ENCODE measurements around the gene PLK1. TPM values are rescaled to one million over a fixed set of nuclear protein-coding genes. Genes with fewer than 3 reads are reported as not detected.
"Not testable (repeated sequence)": the region's sequence is repeated elsewhere in the genome, so short reads cannot be mapped to it uniquely, and the experiment has no call there.

Gene PLK1
- 1.2 TPM for total RNA-seq
- long read RNA-seq, result 0 reads

GRCh38 chr16:23678430-23679273 lies at the start of gene PLK1:
Gene PLK1 (plus strand): TSS chr16:23678889. CDS start chr16:23678933, 44 bp downstream.
- peak; percentile 90 for DNase-seq (ENCODE audit: missing footprints)
- ATAC-seq, result peak; percentile 91
- intact Hi-C loops (cut with DNase I), result no loop called here

DNA sequence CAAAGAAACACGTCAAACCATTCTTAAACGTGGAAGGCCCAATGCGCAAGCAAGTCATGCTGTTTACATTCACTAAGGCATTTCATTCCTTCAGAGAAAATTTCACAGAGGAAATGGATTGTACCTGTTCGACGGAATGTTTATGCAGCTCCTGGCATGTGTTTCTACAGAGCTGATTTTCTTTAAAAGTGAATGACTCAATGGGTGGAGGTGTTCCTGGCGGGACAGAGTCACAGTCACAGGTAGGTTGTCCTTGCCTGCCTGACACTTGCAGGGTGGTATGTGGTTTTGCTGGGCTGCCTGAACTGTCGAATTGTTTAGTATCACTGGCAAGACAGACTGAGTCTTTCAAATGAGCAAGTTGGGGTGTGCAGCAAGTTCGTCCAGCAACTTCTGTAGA lies 49.2 kb upstream of the PLK1 start:
- intact Hi-C loops (cut with DNase I), result no loop called here
- no peak for ATAC-seq
- DNase-seq (ENCODE audit: missing footprints), result no peak

- ATAC-seq; intact Hi-C loops (cut with DNase I); DNase-seq (ENCODE audit: missing footprints): not testable (repeated sequence)
Measured at GRCh38 chr16:23631874-23632273, 46.8 kb upstream of the PLK1 start.

GRCh38 chr16:23634461-23635036 lies 44.1 kb upstream of the PLK1 start:
- ATAC-seq (no peak), DNase-seq (ENCODE audit: missing footprints) (no peak)
- intact Hi-C loops (cut with DNase I), result no loop called here

- ATAC-seq, result no peak
- no peak for DNase-seq (ENCODE audit: missing footprints)
- intact Hi-C loops (cut with DNase I), result no loop called here
Measured at GRCh38 chr16:23635958-23636357, 42.7 kb upstream of the PLK1 start.

- no peak for ATAC-seq
- intact Hi-C loops (cut with DNase I), result loop anchor here (2.0 kb wide), 1 partner anchor 84 kb away; the partner anchor contains the start of genes EARS2 and UBFD1
- DNase-seq (ENCODE audit: missing footprints), result no peak
Measured at GRCh38 chr16:23640615-23640930, 38.1 kb upstream of the PLK1 start.

- ATAC-seq (peak; percentile 100), DNase-seq (ENCODE audit: missing footprints) (peak; percentile 97)
- intact Hi-C loops (cut with DNase I), result loop anchor here (2.0 kb wide), 1 partner anchor 84 kb away; the partner anchor contains the start of genes EARS2 and UBFD1
Measured at GRCh38 chr16:23640931-23641765, 37.5 kb upstream of the PLK1 start, which contains the start of the genes DCTN5 and PALB2. Gene DCTN5 (plus strand): TSS chr16:23641466. CDS start chr16:23641543, 77 bp downstream. Gene PALB2 (minus strand): TSS chr16:23641310. CDS start chr16:23641157, 153 bp downstream.

GRCh38 chr16:23642246-23642774 lies 36.4 kb upstream of the PLK1 start:
- no peak for ATAC-seq
- intact Hi-C loops (cut with DNase I), result no loop called here
- no peak for DNase-seq (ENCODE audit: missing footprints)

GRCh38 chr16:23650674-23651416 lies 27.8 kb upstream of the PLK1 start:
- DNase-seq (ENCODE audit: missing footprints) (no peak), ATAC-seq (no peak)
- intact Hi-C loops (cut with DNase I), result no loop called here

- no peak for ATAC-seq
- DNase-seq (ENCODE audit: missing footprints), result no peak
- intact Hi-C loops (cut with DNase I), result no loop called here
Measured at GRCh38 chr16:23651943-23652468, 26.7 kb upstream of the PLK1 start.

GRCh38 chr16:23663918-23664317 lies 14.8 kb upstream of the PLK1 start:
- ATAC-seq (no peak), DNase-seq (ENCODE audit: missing footprints) (no peak)
- intact Hi-C loops (cut with DNase I), result no loop called here

- intact Hi-C loops (cut with DNase I), result no loop called here
- DNase-seq (ENCODE audit: missing footprints) (no peak), ATAC-seq (no peak)
Measured at GRCh38 chr16:23666571-23667354, 11.9 kb upstream of the PLK1 start.

- ATAC-seq (no peak), DNase-seq (ENCODE audit: missing footprints) (no peak)
- intact Hi-C loops (cut with DNase I), result no loop called here
Measured at GRCh38 chr16:23667355-23667659, 11.4 kb upstream of the PLK1 start.

DNA sequence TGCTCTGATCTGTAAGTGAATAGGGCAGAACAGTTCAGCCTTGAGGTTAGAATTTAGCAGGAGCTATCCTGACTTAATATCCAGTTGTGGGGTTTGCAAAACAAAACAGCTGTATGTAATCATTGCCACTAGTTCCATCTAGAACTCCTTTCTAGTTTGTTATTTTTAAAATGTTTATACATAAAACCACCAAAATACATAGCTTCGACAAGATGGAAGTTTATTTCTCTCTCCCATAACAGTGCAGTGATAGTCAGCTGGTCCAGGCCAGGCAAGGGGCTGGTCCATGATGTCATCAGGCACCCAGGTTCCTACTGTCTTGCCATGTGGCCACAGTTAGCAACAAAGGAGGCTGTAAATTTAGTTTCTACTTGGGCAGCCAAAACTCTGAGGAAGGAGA lies 10.5 kb upstream of the PLK1 start:
- intact Hi-C loops (cut with DNase I), result no loop called here
- DNase-seq (ENCODE audit: missing footprints) (no peak), ATAC-seq (no peak)

- intact Hi-C loops (cut with DNase I), result no loop called here
- DNase-seq (ENCODE audit: missing footprints), result no peak
- peak; percentile 59 for ATAC-seq
Measured at GRCh38 chr16:23668873-23669272, 9.8 kb upstream of the PLK1 start.

DNA sequence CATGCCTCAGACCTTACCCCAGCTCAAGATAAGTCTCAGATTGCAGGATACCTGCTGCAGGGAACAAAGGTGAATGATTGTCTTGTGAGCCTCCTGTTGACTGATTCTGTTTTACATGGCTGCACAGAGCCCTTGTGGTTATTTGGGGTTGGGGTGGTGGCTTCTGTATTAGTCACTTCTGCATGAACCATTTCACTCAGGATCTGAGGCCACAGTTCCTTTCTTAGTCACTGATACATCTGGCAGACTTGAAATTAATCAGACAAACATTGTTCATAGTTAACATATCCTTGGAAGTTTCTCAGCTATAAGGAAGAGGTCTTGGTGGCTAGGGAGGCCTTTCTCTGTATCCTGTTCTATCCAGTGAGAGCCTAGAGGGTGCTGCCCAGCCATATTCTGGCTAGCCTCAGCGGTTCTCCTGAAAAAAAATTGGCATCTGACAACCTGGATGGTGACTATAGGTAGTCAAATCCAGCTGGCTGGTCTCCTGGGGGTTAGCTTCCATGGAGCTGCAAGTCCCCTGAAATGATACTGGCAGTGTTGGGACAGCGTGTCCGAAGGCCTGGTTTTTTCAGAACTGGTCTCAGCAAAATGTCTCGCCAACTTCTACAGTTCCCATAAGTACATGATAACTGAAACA lies 8.4 kb upstream of the PLK1 start:
- no peak for DNase-seq (ENCODE audit: missing footprints)
- intact Hi-C loops (cut with DNase I), result no loop called here
- ATAC-seq, result no peak

GRCh38 chr16:23673971-23674614 lies 4.6 kb upstream of the PLK1 start:
- DNase-seq (ENCODE audit: missing footprints) (no peak), ATAC-seq (no peak)
- intact Hi-C loops (cut with DNase I), result no loop called here
